ENCODE results near the gene ZNF331. TPM values are rescaled to one million over a fixed set of nuclear protein-coding genes. Genes with fewer than 3 reads are reported as not detected.

ZNF331 gene
- total and polyA plus RNA-seq, 2 of the 4 experiments (the other 2 are of a cell fraction) = 6.6 to 11.1 TPM

DNA sequence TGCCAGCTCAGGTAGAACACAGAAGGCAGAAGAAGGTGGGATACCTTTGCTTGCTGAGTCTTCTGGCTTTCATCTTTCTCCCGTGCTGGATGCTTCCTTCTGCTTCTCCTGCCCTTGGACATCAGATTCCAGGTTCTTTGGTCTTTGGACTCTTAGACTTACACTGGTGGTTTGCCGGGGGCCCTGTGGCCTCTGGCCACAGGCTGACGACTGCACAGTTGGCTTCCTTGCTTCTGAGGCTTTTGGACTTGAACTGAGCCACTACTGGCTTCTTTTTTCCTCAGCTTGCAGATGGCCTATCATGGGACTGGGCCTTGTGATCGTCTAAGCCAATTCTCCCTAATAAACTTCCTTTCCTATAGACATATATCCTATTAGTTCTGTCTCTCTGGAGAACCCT, 19.8 kb upstream of the ZNF331 start:
- peaks cover 7% of the 10 kb centered on the region in 2 experiments for H3K79me1 ChIP-seq (ENCODE audit: low read depth in 1 of 2, low read length in 2 of 2)
- H4K20me1 ChIP-seq (ENCODE audit: insufficient read depth, low read length) = no peaks in the 10 kb centered on the region
- in situ Hi-C loops (cut with MboI; ENCODE audit: low sequenced_read_pairs) = no loop called here
- intact Hi-C loops (cut with micrococcal nuclease) = no loop called here
- H3K9me3 ChIP-seq (ENCODE audit: control insufficient read depth, insufficient read depth, low read length) = no peaks in the 10 kb centered on the region; the same call in 1 of the 2 replicates
- H4K5ac ChIP-seq (ENCODE audit: low read depth, low read length) = no peak overlapping the region
- DNase-seq = no peak
- no peak overlapping the region for H4K8ac ChIP-seq (ENCODE audit: low read depth in 2 of 2, low read length in 2 of 2)
- H2BK20ac ChIP-seq (ENCODE audit: low read depth, low read length) = no peak overlapping the region
- H2AK5ac ChIP-seq (ENCODE audit: low read depth, low read length) = no peak overlapping the region
- 65% methylated on average over 2 of the region's 4 CpGs; no CpG with 5 or more reads in 1 of the 2 experiments for WGBS, 2 experiments (ENCODE audit: extremely low coverage in 2 of 2, insufficient read length in 1 of 2)
- H3K27me3 ChIP-seq (ENCODE audit: control insufficient read depth, insufficient read depth, low read length) = no peaks in the 10 kb centered on the region
- H2AK9ac ChIP-seq (replicated peaks; ENCODE audit: low read depth, low read length, poor library complexity) = no peak overlapping the region
- no peak overlapping the region for H3K9ac ChIP-seq (ENCODE audit: low read depth, low read length)
- H3K27ac ChIP-seq (ENCODE audit: insufficient read depth, low read length) = no peak overlapping the region
- no peak overlapping the region for H2BK5ac ChIP-seq (ENCODE audit: low read depth, low read length, poor library complexity, severe bottlenecking)
- H3K9me1 ChIP-seq (ENCODE audit: insufficient read depth, low read length) = 0 out of 2 replicates have a peak, but pooled peaks cover 4% of the 10 kb centered on the region
- CTCF ChIA-PET = no interaction called here
- H4K91ac ChIP-seq (ENCODE audit: insufficient read depth, low read depth, low read length) = no peak overlapping the region
- H2AFZ ChIP-seq (replicated peaks; ENCODE audit: low read length, poor library complexity) = no peak overlapping the region
- H3K14ac ChIP-seq (replicated peaks; ENCODE audit: low read depth, low read length) = no peak overlapping the region
- TF ChIP-seq RCOR1 (IDR thresholded peaks at IDR 0.05; ENCODE audit: insufficient replicate concordance, low read length) (no peak), NFE2L2 (IDR thresholded peaks at IDR 0.05; ENCODE audit: low read depth, low read length) (no peak), POLR2A (IDR thresholded peaks at IDR 0.05; ENCODE audit: low read depth, low read length) (no peak), FOS (IDR thresholded peaks at IDR 0.05; ENCODE audit: low read depth, low read length) (no peak), RFX5 (IDR thresholded peaks at IDR 0.05; ENCODE audit: low read depth, low read length) (no peak), RAD21 (IDR thresholded peaks at IDR 0.05; ENCODE audit: low read length) (no peak), MAFK (IDR thresholded peaks at IDR 0.05; ENCODE audit: low read depth, low read length) (no peak), CEBPB (IDR thresholded peaks at IDR 0.05; ENCODE audit: low read depth, low read length) (no peak)
- TF ChIP-seq, protein P1, sequence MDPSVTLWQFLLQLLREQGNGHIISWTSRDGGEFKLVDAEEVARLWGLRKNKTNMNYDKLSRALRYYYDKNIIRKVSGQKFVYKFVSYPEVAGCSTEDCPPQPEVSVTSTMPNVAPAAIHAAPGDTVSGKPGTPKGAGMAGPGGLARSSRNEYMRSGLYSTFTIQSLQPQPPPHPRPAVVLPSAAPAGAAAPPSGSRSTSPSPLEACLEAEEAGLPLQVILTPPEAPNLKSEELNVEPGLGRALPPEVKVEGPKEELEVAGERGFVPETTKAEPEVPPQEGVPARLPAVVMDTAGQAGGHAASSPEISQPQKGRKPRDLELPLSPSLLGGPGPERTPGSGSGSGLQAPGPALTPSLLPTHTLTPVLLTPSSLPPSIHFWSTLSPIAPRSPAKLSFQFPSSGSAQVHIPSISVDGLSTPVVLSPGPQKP (IDR thresholded peaks at IDR 0.05; ENCODE audit: borderline replicate concordance, low read depth, low read length) = no peak
- TF ChIP-seq, protein P2, sequence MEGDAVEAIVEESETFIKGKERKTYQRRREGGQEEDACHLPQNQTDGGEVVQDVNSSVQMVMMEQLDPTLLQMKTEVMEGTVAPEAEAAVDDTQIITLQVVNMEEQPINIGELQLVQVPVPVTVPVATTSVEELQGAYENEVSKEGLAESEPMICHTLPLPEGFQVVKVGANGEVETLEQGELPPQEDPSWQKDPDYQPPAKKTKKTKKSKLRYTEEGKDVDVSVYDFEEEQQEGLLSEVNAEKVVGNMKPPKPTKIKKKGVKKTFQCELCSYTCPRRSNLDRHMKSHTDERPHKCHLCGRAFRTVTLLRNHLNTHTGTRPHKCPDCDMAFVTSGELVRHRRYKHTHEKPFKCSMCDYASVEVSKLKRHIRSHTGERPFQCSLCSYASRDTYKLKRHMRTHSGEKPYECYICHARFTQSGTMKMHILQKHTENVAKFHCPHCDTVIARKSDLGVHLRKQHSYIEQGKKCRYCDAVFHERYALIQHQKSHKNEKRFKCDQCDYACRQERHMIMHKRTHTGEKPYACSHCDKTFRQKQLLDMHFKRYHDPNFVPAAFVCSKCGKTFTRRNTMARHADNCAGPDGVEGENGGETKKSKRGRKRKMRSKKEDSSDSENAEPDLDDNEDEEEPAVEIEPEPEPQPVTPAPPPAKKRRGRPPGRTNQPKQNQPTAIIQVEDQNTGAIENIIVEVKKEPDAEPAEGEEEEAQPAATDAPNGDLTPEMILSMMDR (conservative IDR thresholded peaks at IDR 0.05; ENCODE audit: low read depth, low read length) = no peak
- H3K23ac ChIP-seq (ENCODE audit: low read depth, low read length) = no peak overlapping the region
- no peak for ATAC-seq (ENCODE audit: low read depth)
- dilution Hi-C loops (cut with HindIII; ENCODE audit: low sequenced_read_pairs, unreplicated experiment) = no loop called here
- H2BK120ac ChIP-seq (ENCODE audit: low read depth, low read length) = no peak overlapping the region
- peaks cover 3% of the 10 kb centered on the region; the same call in 1 of the 2 replicates for H3K4me1 ChIP-seq (ENCODE audit: control insufficient read depth, insufficient read depth, low read length)
- H3K18ac ChIP-seq (ENCODE audit: low read depth, low read length) = no peak overlapping the region
- no peak overlapping the region for H2BK15ac ChIP-seq (ENCODE audit: low read depth, low read length)
- no peak overlapping the region for H3K4me2 ChIP-seq (ENCODE audit: low read depth, low read length)
- POLR2A ChIA-PET (ENCODE audit: unreplicated experiment) = no interaction called here
- no peak overlapping the region for H3K4ac ChIP-seq (ENCODE audit: low read depth, low read length)
- no peak overlapping the region for H3K56ac ChIP-seq (ENCODE audit: extremely low read depth, insufficient read depth, low read length)
- no peak overlapping the region for H3K4me3 ChIP-seq (ENCODE audit: insufficient read depth, low read depth, low read length)
- H3K36me3 ChIP-seq (ENCODE audit: control insufficient read depth, insufficient read depth, low read length) = no peaks in the 10 kb centered on the region
- no TSS peak for BruUV-seq (replicated peaks)

Data from IMR-90 (cell line).